RWPE1 (cell line): ENCODE measurements around the gene TCIRG1.

ENCODE experiments used
- CTCF ChIA-PET: fragments of 350-600 bp; sonication (Branson Sonifier 250); formaldehyde crosslinking; extraction: SDS; loops from one replicate; lab custom pipeline; 2021; lab: Yijun Ruan, JAX
- POLR2A ChIA-PET: fragments of 400-600 bp; formaldehyde crosslinking; extraction: SDS; loops from one replicate; lab custom pipeline; 2020; ENCODE audit warnings: antibody characterized with exemption; ENCODE audit not compliant: low non-redundant PET; lab: Yijun Ruan, JAX
- DNase-seq: peaks from one replicate; pipeline ENCODE4 v3.0.0; 2012; ENCODE audit warnings: low spot score
- H3K27ac ChIP-seq: fragments of 450-650 bp; 2 replicates; pipeline ENCODE4 v1.5.1; 2017
- CTCF ChIP-seq: fragments of 450-650 bp; conservative IDR thresholded peaks from 2 replicates; pipeline ENCODE4 v1.5.1; 2017; ENCODE audit warnings: low read depth, mild to moderate bottlenecking

TCIRG1 gene

GRCh38 chr11:68032003-68032402, 6.8 kb upstream of the TCIRG1 start:
- peak overlapping the region; percentile 82 for H3K27ac ChIP-seq
- no peak for TF ChIP-seq CTCF
- DNase-seq = no peak
- POLR2A ChIA-PET = no interaction called here
- CTCF ChIA-PET = interaction anchor here (0.6 to 0.7 kb wide), 2 partner anchors 13 to 177 kb away, joined by 3 read pairs; no protein-coding TSS in a partner anchor

- CTCF ChIA-PET = interaction anchor here (0.6 kb wide), 1 partner anchor 21 kb away, joined by 3 read pairs; no protein-coding TSS in a partner anchor
- POLR2A ChIA-PET = no interaction called here
- no peak for DNase-seq
- no peak for TF ChIP-seq CTCF
- H3K27ac ChIP-seq = peak overlapping the region; percentile 82
Observed at GRCh38 chr11:68032997-68033707, 5.7 kb upstream of the TCIRG1 start.

- H3K27ac ChIP-seq = peak overlapping the region; percentile 82
- CTCF ChIA-PET = no interaction called here
- DNase-seq = no peak
- TF ChIP-seq CTCF = no peak
- POLR2A ChIA-PET = no interaction called here
Observed at GRCh38 chr11:68033708-68034045, 5.1 kb upstream of the TCIRG1 start.

GRCh38 chr11:68035266-68035876, 3.5 kb upstream of the TCIRG1 start:
- ChIA-PET CTCF (interaction anchor here (0.6 to 1.1 kb wide), 2 partner anchors 15 to 653 kb away, joined by 3 to 5 read pairs; no protein-coding TSS in a partner anchor), POLR2A (no interaction called here)
- TF ChIP-seq CTCF = no peak
- no peak for DNase-seq
- H3K27ac ChIP-seq = peak overlapping the region; percentile 81

GRCh38 chr11:68036141-68036716, 2.6 kb upstream of the TCIRG1 start:
- ChIA-PET POLR2A (no interaction called here), CTCF (interaction anchor here (1.1 kb wide), 1 partner anchor 16 kb away, joined by 3 read pairs; no protein-coding TSS in a partner anchor)
- H3K27ac ChIP-seq = peak overlapping the region; percentile 81
- no peak for TF ChIP-seq CTCF
- no peak for DNase-seq

GRCh38 chr11:68036717-68037239, 2.0 kb upstream of the TCIRG1 start:
- ChIA-PET CTCF (no interaction called here), POLR2A (no interaction called here)
- no peak for DNase-seq
- TF ChIP-seq CTCF = no peak
- peak overlapping the region; percentile 81 for H3K27ac ChIP-seq
